ENCODE data around the gene DCXR. TPM values are rescaled to one million over a fixed set of nuclear protein-coding genes. Genes with fewer than 3 reads are reported as not detected.

DCXR gene
- total and polyA plus RNA-seq, 9 donors = 16.7 to 217 (median 131) TPM

DNA sequence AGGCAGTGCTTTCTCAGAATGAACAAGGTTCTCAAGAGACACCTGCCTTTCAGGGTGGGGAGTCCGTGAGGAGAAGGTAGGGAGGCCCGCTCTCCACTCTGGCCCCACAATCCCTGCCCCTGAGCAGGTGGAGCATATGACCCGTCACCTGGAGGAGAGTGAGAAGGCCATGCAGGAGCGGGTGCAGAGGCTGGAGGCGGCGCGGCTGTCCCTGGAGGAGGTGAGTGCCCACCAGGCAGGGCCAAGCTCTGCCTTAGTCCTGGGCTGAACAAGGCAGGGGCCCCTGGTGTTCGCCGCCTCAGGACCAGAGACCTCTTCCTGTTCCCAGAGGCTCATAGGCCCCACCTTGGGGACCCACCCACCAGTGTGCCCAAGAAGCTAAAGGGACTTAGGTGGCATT is 8.5 kb downstream of the DCXR start:
- Histone ChIP-seq H3K4me3 (no peak overlapping the region), H3K36me3 (no peaks in the 10 kb centered on the region), H3K9me3 (no peaks in the 10 kb centered on the region), H3K27me3 (no peaks in the 10 kb centered on the region), H3K4me1 (ENCODE audit: insufficient read depth) (peaks cover 6% of the 10 kb centered on the region), H3K27ac (no peak overlapping the region)
- intact Hi-C loops (cut with DNase I) = loop anchor here in 1 of 4 donors (10.0 kb wide), 1 partner anchor 296 kb away; no protein-coding TSS in a partner anchor
- WGBS, 3 donors = 93 to 97% (median 95%) methylated on average over 9 of the region's 9 CpGs
- DNase-seq = no peak
- TF ChIP-seq, protein P1, sequence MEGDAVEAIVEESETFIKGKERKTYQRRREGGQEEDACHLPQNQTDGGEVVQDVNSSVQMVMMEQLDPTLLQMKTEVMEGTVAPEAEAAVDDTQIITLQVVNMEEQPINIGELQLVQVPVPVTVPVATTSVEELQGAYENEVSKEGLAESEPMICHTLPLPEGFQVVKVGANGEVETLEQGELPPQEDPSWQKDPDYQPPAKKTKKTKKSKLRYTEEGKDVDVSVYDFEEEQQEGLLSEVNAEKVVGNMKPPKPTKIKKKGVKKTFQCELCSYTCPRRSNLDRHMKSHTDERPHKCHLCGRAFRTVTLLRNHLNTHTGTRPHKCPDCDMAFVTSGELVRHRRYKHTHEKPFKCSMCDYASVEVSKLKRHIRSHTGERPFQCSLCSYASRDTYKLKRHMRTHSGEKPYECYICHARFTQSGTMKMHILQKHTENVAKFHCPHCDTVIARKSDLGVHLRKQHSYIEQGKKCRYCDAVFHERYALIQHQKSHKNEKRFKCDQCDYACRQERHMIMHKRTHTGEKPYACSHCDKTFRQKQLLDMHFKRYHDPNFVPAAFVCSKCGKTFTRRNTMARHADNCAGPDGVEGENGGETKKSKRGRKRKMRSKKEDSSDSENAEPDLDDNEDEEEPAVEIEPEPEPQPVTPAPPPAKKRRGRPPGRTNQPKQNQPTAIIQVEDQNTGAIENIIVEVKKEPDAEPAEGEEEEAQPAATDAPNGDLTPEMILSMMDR (IDR thresholded peaks at IDR 0.05) = no peak
- TF ChIP-seq POLR2A (IDR thresholded peaks at IDR 0.05) (no peak), EP300 (IDR thresholded peaks at IDR 0.05) (no peak)

- TF ChIP-seq, protein P1 (IDR thresholded peaks at IDR 0.05) = no peak
- TF ChIP-seq EP300 (IDR thresholded peaks at IDR 0.05) (no peak), POLR2A (IDR thresholded peaks at IDR 0.05) (no peak)
- no peak for DNase-seq
- H3K36me3 ChIP-seq = no peaks in the 10 kb centered on the region
- intact Hi-C loops (cut with DNase I) = loop anchor here in 1 of 4 donors (10.0 kb wide), 1 partner anchor 297 kb away; no protein-coding TSS in a partner anchor
- H3K9me3 ChIP-seq = no peaks in the 10 kb centered on the region
- WGBS, 3 donors = 96 to 98% (median 96%) methylated on average over 9 to 13 of the region's 13 CpGs
- H3K27ac ChIP-seq = no peak overlapping the region
- no peak overlapping the region for H3K4me3 ChIP-seq
- no peaks in the 10 kb centered on the region for H3K27me3 ChIP-seq
- peaks cover 8% of the 10 kb centered on the region for H3K4me1 ChIP-seq (ENCODE audit: insufficient read depth)
Measured at GRCh38 chr17:82028246-82028645, 9.3 kb downstream of the DCXR start.

GRCh38 chr17:82025401-82026107 is 11.9 kb downstream of the DCXR start:
- Histone ChIP-seq H3K27me3 (no peaks in the 10 kb centered on the region), H3K4me3 (no peak overlapping the region), H3K36me3 (no peaks in the 10 kb centered on the region), H3K9me3 (no peaks in the 10 kb centered on the region), H3K4me1 (ENCODE audit: insufficient read depth) (peaks cover 11% of the 10 kb centered on the region), H3K27ac (no peak overlapping the region)
- WGBS, 3 donors = 89 to 95% (median 92%) methylated on average over 24 to 25 of the region's 25 CpGs
- intact Hi-C loops (cut with DNase I) = loop anchor here in 1 of 4 donors (10.0 kb wide), 1 partner anchor 299 kb away; no protein-coding TSS in a partner anchor
- no peak for DNase-seq
- TF ChIP-seq EP300 (IDR thresholded peaks at IDR 0.05) (no peak), POLR2A (IDR thresholded peaks at IDR 0.05) (no peak)
- TF ChIP-seq, protein P1 (IDR thresholded peaks at IDR 0.05) = no peak

DNA sequence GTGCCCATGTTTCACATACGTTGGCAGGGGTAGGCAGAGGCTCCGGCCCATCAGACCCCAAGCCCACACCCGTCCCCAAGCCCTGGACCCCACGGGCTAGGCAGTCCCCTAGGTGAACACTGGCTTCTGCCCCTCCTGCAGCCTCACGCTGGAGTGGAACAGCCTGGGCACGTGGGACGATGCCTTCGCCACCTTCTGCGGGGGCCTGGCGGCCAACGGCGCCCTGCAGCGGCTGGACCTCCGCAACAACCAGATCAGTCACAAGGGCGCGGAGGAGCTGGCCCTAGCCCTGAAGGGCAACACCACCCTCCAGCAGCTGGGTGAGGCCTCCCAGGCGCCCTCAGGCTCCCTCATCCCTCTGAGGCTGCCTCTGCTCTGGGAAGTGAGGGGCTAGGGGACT is 12.6 kb downstream of the DCXR start:
- Histone ChIP-seq H3K36me3 (no peaks in the 10 kb centered on the region), H3K9me3 (no peaks in the 10 kb centered on the region), H3K4me1 (ENCODE audit: insufficient read depth) (peaks cover 8% of the 10 kb centered on the region), H3K4me3 (no peak overlapping the region), H3K27me3 (no peaks in the 10 kb centered on the region), H3K27ac (no peak overlapping the region)
- intact Hi-C loops (cut with DNase I) = loop anchor here in 1 of 4 donors (10.0 kb wide), 1 partner anchor 300 kb away; no protein-coding TSS in a partner anchor
- no peak for DNase-seq
- 91 to 95% (median 92%) methylated on average over 9 to 17 of the region's 17 CpGs for WGBS, 3 donors
- TF ChIP-seq EP300 (IDR thresholded peaks at IDR 0.05) = no peak
- TF ChIP-seq POLR2A (IDR thresholded peaks at IDR 0.05) = no peak
- TF ChIP-seq, protein P1 (IDR thresholded peaks at IDR 0.05) = no peak
